ENCODE results near the gene SV2A.
"Not testable (repeated sequence)": the region's sequence is repeated elsewhere in the genome, so short reads cannot be mapped to it uniquely, and the experiment has no call there.

The SV2A gene

GRCh38 chr1:149885339-149886120, 32.1 kb downstream of the SV2A start:
- peak; percentile 93 for DNase-seq

- peak; percentile 73 for DNase-seq
Observed at GRCh38 chr1:149884433-149885338, 33.0 kb downstream of the SV2A start.

- DNase-seq, result no peak
Observed at GRCh38 chr1:149883598-149884247, 33.9 kb downstream of the SV2A start.

GRCh38 chr1:149881876-149882275, 35.8 kb downstream of the SV2A start:
- DNase-seq, result no peak

DNA sequence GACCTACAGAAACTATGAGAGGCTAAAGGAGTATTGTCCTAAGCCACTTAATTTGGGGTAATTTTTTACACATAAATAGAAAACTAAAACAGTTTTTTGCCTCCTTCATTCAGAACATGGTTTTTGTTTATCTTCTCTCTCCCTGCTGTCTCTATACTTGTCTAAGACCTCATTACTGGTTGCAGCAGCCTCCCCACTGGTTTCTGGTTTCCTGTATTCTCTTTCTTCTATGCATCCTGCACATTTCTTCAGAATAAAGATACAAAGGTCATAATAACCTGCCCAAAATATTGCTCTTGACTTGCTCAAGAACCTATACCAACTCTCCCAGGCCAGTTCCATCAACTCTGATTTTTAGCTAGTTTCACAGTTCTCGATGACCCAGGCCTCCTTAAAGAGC, 38.1 kb downstream of the SV2A start:
- DNase-seq, result no peak

GRCh38 chr1:149877211-149877946, 40.3 kb downstream of the SV2A start:
- DNase-seq, result no peak

DNA sequence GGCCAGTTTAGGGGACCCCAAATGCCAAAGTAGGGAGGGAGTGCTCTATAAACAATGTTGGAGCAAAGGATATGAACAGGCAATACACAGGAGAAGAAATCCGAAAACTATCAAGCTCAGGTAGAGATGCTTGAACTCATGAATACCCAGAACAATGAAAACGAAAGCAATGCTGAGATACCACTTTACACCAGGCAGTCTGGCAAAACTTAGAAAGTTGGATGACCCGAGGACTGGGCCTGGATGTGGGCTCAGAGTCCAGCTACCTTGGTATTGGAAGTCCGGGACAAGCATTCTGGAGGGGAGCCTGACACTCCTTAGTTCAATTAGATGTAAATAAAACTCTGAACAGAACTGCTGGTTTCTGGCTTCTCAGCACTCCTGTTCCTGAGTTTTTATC, 44.6 kb downstream of the SV2A start:
- DNase-seq, result not testable (repeated sequence)

DNA sequence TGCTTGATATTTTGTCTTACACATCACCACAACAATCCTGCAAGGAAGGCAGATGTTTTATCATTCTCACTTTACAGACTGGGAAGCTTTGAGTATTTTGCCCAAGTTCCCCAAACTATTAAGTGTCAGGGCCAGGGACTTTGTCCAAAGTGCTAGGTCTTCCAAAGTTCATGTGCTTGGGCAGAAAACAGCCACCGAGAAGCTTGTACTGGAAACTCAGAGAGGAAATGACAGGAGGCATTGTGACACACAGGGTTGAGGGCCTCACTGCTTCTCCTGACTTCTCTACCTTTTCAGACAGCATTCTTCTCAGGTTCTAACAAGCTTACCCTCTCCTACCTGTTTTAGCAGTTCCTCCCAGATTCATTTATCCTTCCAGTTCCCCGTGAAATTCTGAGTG, 50.8 kb downstream of the SV2A start:
- DNase-seq, result not testable (repeated sequence)

- DNase-seq, result not testable (repeated sequence)
Observed at GRCh38 chr1:149861497-149862054, 56.1 kb downstream of the SV2A start.

GRCh38 chr1:149860684-149861496, 56.8 kb downstream of the SV2A start:
- not testable (repeated sequence) for DNase-seq

GRCh38 chr1:149860271-149860670, 57.4 kb downstream of the SV2A start:
- DNase-seq, result not testable (repeated sequence)
